ENCODE measurements around the gene EFHC1.

Gene EFHC1

DNA sequence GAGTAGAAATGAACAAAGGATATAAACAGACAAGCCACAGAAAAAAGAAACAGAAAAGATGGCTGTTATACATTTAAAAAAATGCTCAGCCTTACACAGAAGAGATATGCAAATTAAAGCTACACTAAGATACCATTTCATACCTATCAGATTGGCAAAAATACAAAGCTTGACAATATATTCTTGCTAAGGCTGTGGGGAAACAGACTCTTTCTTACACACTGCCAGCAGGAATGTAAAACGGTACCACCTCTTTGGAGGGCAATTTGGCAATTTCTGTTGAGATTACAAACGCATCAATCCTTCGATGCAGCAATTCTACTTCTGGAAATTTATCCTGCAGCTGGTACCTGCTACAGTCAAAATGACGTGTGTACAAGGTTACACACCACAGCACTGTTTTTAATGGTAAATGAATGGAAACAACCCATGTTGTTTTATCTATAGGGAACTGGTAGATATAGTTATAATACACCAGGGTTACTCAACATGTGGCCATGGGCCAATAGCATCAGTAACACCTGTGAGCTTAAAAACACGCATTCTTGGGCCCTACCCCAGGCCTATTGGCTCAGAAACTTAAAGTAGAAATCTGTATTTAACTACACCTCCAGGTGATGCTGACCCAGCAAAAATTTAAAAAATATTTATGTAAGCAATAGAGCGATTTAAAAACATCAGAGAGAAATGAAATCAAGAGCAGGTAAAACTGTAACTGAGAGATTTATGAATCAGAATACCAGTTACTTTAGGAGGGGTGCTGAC, 103.4 kb downstream of the EFHC1 start:
- no peak for DNase-seq

GRCh38 chr6:52524918-52525317, 104.8 kb downstream of the EFHC1 start:
- DNase-seq = no peak

- no peak for DNase-seq
These were observed 106.5 kb downstream of the EFHC1 start for GRCh38 chr6:52526634-52527033.

DNA sequence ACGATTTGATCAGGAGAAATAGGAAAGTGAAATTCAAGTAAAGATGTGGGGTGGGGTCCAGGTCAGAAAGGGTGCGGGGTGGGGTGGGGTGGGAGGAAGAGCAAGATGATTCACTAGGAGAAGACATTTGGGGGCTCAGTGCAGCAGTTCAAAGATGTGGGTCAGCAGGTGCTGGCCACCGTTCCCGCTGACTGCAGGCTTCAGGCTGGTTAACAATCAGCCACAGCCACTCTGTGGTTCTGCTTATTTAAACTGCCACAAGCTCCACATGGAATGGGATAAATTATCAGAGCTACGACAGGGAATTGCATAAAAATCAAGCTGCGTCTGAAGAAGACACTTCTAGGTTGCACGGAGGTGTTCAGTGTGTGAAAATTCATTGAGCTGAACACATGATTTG, 107.3 kb downstream of the EFHC1 start:
- DNase-seq = no peak

- no peak for DNase-seq
These were observed 109.2 kb downstream of the EFHC1 start for GRCh38 chr6:52529311-52529710.

DNA sequence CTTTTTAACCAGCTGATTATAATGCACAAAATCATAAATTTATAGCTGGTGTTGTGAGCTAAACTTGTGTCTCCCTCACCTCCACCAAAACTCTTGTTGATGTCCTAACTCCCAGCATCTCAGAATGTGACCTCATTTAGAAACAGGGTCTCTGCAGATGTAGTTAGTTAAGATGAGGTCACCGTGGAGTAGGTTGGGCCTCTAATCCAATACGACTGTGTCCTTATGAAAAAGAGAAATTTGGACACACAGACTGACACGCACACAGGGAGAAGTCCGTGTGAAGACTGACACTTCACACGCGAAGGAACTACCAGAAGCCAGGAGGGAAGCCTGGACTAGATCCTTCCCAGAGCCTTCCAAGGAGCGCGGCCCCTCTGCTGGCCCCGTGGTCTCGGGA, 110.2 kb downstream of the EFHC1 start:
- DNase-seq = no peak

DNA sequence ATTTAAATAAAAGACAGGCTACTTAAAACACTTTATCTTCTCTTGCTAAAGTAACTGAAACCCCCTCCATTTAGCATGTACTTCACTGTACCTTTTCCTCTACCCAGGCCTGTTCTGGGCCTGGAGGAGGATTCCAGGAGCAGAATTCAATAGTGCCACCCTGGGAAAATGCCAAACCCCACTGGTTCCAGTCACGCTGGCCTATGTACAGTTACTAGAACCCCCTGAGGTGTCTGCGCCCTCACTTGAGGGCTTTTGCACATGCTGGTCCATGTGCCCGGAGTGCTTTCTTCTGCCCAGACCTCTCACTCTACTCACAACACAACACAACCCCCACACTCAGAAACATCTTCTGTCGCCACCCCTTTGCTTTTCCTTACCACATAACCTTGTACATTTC, 111.3 kb downstream of the EFHC1 start:
- no peak for DNase-seq

GRCh38 chr6:52531834-52532233, 111.7 kb downstream of the EFHC1 start:
- DNase-seq = no peak

- no peak for DNase-seq
These were observed 112.3 kb downstream of the EFHC1 start for GRCh38 chr6:52532457-52532856.

- DNase-seq = no peak
These were observed 113.3 kb downstream of the EFHC1 start for GRCh38 chr6:52533491-52533890.

- DNase-seq = no peak
These were observed 114.2 kb downstream of the EFHC1 start for GRCh38 chr6:52534363-52534762.

DNA sequence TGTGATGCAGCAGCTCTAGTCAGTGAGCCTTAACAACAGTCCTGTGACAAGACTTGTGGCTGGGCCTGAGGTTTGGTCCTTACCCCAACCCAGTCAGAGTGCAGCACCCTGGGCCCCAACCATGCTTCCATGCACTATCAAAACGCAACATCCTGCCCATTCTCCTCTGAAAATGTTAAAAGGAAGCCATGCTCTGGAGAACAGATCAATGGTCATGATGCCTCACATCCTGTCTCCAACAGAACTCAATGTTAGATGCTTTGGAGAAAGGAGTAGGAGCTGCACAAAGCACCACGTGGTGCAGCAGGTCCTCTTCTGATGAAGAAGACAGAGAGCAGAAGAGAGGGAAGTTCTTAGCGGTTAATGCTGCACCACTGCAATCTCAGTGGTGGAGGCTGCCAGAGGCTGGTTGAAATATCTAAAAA, 114.8 kb downstream of the EFHC1 start:
- no peak for DNase-seq

DNA sequence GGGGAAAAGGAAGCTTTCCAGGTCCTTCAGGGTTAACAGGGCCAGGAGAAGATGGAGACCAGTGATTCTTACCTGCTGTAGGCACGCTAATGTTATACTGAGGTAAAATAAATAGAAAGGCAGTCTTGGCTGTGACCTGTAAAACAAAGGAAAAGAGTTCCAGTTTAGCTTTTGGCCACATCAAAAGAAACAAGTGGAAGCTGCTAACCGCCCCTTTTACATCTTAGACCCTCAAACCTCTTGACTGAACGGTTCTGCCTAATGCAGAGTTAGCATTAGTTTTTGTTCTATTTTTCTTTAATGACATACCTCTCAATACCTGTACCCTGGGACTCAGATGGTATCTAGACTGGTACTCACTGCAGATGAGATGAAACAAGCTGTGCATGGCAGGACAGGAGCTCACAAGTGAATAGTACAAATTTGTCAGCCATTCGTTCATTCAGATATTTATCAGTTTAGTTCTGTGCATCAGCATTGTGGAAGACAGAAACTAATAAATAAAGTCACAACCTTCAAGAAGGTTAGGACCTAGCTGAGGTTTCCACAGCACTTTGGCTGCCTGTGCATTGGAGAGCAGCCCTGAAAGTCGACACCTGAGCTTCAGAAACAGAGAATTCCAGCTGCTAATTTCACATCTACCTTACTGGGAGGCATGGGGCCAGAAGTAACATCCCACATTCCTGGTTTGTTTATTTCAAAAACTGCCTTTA, 115.7 kb downstream of the EFHC1 start:
- no peak for DNase-seq

- DNase-seq = no peak
These were observed 116.3 kb downstream of the EFHC1 start for GRCh38 chr6:52536424-52536916.

- no peak for DNase-seq
These were observed 117.0 kb downstream of the EFHC1 start for GRCh38 chr6:52537001-52537753.

GRCh38 chr6:52538252-52538900, 118.2 kb downstream of the EFHC1 start:
- no peak for DNase-seq

GRCh38 chr6:52538901-52539354, 118.8 kb downstream of the EFHC1 start:
- no peak for DNase-seq

GRCh38 chr6:52539607-52540006, 119.5 kb downstream of the EFHC1 start:
- no peak for DNase-seq

- no peak for DNase-seq
These were observed 120.3 kb downstream of the EFHC1 start for GRCh38 chr6:52540286-52540902.

DNA sequence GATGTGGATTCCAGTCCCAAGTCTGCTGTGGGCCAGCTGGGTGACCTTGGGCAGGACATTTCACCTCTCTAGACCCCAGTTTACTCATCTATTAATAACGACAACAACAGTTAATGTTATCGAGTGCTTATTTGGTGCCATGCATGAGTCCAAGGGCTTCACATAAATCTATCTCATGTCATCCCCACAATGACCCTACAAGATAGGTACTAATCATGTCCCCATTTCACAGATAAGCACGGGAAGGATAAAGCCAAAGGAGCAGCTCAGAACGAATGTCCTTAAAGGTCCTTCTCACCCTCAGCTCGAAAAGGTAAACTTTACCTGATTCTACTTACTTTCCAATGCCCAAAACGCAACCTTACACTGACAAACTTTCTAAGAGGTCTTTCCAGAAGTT, 121.0 kb downstream of the EFHC1 start:
- DNase-seq = no peak

- no peak for DNase-seq
These were observed 123.1 kb downstream of the EFHC1 start for GRCh38 chr6:52543262-52543661.

Measured in SHP77 (cell line).